Measurements from ENCODE around the gene DENND6B. TPM values are rescaled to one million over a fixed set of nuclear protein-coding genes. Genes with fewer than 3 reads are reported as not detected.
"Not testable (repeated sequence)": the region's sequence is repeated elsewhere in the genome, so short reads cannot be mapped to it uniquely, and the experiment has no call there.

The DENND6B gene
- total and polyA plus RNA-seq, 7 donors = 0.46 to 1.6 (median 0.81) TPM

DNA sequence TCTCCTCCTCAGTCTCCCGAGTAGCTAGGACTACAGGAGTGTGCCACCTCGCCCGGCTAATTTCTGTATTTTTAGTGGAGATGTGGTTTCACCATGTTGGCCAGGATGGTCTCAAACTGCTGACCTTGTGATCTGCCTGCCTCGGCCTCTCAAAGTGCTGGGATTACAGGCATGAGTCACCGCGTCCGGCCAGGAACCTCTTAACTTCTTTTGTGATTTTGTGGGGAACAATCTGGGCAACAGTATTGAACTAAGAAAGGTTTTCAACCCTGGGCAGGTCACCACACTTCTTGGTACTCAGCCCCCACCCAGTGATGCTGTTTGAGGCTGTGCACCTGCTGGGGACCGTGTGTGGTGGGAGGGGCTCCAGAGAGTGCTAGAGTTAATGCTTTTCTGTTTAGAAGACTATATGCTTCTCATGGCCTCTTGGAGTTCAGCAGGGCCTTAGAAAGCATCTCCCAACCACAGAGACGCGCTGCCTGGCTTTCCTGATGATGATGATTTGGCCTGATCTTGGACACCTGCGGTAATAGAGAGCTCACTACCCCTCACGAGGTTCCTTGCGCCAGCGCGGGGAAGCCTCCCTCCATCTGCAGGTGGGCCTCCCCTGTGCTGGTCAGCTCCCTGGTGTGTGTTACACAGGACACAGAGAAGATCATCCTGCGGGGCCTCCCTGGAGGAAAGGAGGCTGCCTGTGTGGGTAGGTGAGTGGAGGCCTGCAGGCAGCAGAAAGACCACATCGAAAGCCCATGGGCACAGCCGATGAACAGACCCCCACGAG is 1.2 kb downstream of the DENND6B start:
- peak overlapping the region; percentile 88 for H3K4me3 ChIP-seq
- TF ChIP-seq CTCF (IDR thresholded peaks at IDR 0.05) = no peak

GRCh38 chr22:50323900-50324299 is 2.9 kb downstream of the DENND6B start:
- ATAC-seq (no peak), DNase-seq (no peak)
- Histone ChIP-seq H3K4me1 (peaks cover 11% of the 10 kb centered on the region), H3K27me3 (ENCODE audit: insufficient read depth in 3 of 3, low read length in 2 of 3) (no peaks in the 10 kb centered on the region), H3K9me3 (no peaks in the 10 kb centered on the region), H3K4me3 (no peak overlapping the region), H3K27ac (no peak overlapping the region), H3K36me3 (ENCODE audit: insufficient read depth in 1 of 2, low read depth in 1 of 2) (no peaks in the 10 kb centered on the region)
- 96 to 99% (median 96%) methylated on average over 5 of the region's 5 CpGs for WGBS, 3 donors
- intact Hi-C loops (cut with DNase I) = no loop called here
- no peak for TF ChIP-seq CTCF (IDR thresholded peaks at IDR 0.05)

More for the DNA sequence above, 1.2 kb downstream of the DENND6B start:
- no peaks in the 10 kb centered on the region for H3K9me3 ChIP-seq
- H3K36me3 ChIP-seq (ENCODE audit: insufficient read depth in 1 of 2, low read depth in 1 of 2) = no peaks in the 10 kb centered on the region
- DNase-seq = no peak
- intact Hi-C loops (cut with DNase I) = loop anchor here (2.0 to 5.0 kb wide), 2 partner anchors 49 to 73 kb away; partner anchors contain the start of gene HDAC10 (in 1 of the 2)
- WGBS, 3 donors = 86 to 91% (median 87%) methylated on average over 19 of the region's 19 CpGs
- no peaks in the 10 kb centered on the region for H3K27me3 ChIP-seq (ENCODE audit: insufficient read depth in 3 of 3, low read length in 2 of 3)
- no peak overlapping the region for H3K27ac ChIP-seq
- no peak for ATAC-seq
- peaks cover 11% of the 10 kb centered on the region for H3K4me1 ChIP-seq

DNA sequence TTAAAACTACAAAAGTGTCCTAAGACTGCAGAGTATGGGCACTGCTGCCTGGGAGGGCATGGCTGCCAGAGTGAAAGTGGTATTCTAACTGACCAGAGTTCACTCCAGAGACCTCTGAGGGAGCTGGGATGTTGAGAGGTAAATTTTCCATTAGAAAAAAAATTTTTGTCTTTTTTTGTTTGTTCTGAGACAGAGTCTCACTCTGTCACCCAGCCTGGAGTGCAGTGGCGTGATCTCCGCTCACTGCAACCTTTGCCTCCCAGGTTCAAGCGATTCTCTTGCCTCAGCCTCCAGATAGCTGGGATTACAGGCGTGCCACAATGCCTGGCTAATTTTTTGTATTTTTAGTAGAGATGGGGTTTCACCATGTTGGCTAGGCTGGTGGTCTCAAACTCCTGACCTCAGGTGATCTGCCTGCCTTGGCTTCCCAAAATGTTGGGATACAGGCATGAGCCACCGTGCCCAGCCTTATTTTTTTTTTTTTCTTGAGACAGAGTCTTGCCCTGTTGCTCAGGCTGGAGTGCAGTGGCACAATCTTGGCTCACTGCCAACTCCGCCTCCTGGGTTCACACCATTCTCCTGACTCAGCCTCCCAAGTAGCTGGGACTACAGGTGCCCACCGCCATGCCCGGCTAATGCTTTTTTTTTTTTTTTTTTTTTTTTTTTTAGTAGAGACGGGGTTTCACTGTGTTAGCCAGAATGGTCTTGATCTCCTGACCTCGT is 4.3 kb downstream of the DENND6B start:
- intact Hi-C loops (cut with DNase I); H3K9me3 ChIP-seq; H3K27ac ChIP-seq; H3K4me3 ChIP-seq; H3K27me3 ChIP-seq (ENCODE audit: insufficient read depth in 3 of 3, low read length in 2 of 3); H3K36me3 ChIP-seq (ENCODE audit: insufficient read depth in 1 of 2, low read depth in 1 of 2); DNase-seq; ATAC-seq; H3K4me1 ChIP-seq: not testable (repeated sequence)
- WGBS, 3 donors = 77 to 81% (median 80%) methylated on average over 9 of the region's 10 CpGs

GRCh38 chr22:50320671-50321325 is 6.0 kb downstream of the DENND6B start:
- no peak overlapping the region for H3K4me3 ChIP-seq
- 84 to 88% (median 85%) methylated on average over 9 to 10 of the region's 10 CpGs for WGBS, 3 donors
- TF ChIP-seq CTCF (IDR thresholded peaks at IDR 0.05) = no peak
- DNase-seq = no peak
- no peaks in the 10 kb centered on the region for H3K36me3 ChIP-seq (ENCODE audit: insufficient read depth in 1 of 2, low read depth in 1 of 2)
- intact Hi-C loops (cut with DNase I) = no loop called here
- no peaks in the 10 kb centered on the region for H3K27me3 ChIP-seq (ENCODE audit: insufficient read depth in 3 of 3, low read length in 2 of 3)
- no peaks in the 10 kb centered on the region for H3K9me3 ChIP-seq
- no peak overlapping the region for H3K27ac ChIP-seq
- H3K4me1 ChIP-seq = no peaks in the 10 kb centered on the region
- ATAC-seq = no peak

DNA sequence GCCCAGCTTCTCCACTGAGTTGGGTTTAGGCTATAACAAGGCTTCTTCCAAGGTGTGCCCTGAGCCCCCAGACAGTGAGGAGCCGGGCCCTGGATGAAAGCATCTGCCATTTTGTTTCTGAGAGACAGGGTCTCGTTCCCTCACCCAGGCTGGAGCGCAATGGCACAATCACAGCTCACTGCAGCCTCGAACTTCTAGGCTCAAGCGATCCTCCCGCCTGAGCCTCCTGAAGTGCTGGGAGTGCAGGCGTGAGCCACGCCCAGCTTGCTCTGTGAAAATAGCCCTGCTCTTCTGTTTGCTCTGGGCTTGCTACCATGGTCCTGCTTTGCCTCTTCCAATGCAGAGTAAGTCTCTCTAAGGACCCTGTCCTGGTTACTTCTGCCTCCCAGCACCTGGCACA is 6.7 kb downstream of the DENND6B start:
- 89 to 93% (median 90%) methylated on average over 8 of the region's 8 CpGs for WGBS, 3 donors
- ATAC-seq (no peak), DNase-seq (no peak)
- Histone ChIP-seq H3K4me3 (no peak overlapping the region), H3K36me3 (ENCODE audit: insufficient read depth in 1 of 2, low read depth in 1 of 2) (no peaks in the 10 kb centered on the region), H3K27me3 (ENCODE audit: insufficient read depth in 3 of 3, low read length in 2 of 3) (no peaks in the 10 kb centered on the region), H3K4me1 (no peaks in the 10 kb centered on the region), H3K9me3 (no peaks in the 10 kb centered on the region), H3K27ac (no peak overlapping the region)
- intact Hi-C loops (cut with DNase I) = no loop called here
- no peak for TF ChIP-seq CTCF (IDR thresholded peaks at IDR 0.05)
